DOHH2 (cell line): ENCODE data around the gene DPAGT1.

ENCODE experiments used
- CTCF ChIP-seq: fragments of 200-600 bp; sonication (generic); IDR thresholded peaks from one replicate; pipeline ENCODE4 v1.5.1; 2014; ENCODE audit warnings: antibody characterized with exemption, mild to moderate bottlenecking, low read depth, low read length; ENCODE audit not compliant: poor library complexity, severe bottlenecking
- EZH2phosphoT487 ChIP-seq: fragments of 200-600 bp; sonication (generic); IDR thresholded peaks from 2 replicates; pipeline ENCODE4 v1.6.1; 2017; ENCODE audit warnings: borderline replicate concordance, mild to moderate bottlenecking, antibody characterized with exemption, low read length, moderate library complexity, mixed read lengths

GRCh38 chr11:119134389-119134978, 32.8 kb upstream of the DPAGT1 start:
- TF ChIP-seq CTCF (peak; percentile 68), EZH2phosphoT487 (no peak)
